H1 (cell line): ENCODE data around the gene ZNF415. TPM values are rescaled to one million over a fixed set of nuclear protein-coding genes. Genes with fewer than 3 reads are reported as not detected.

ENCODE experiments used
- CTCF ChIA-PET: fragments of 300-600 bp; sonication (Branson Sonifier 250); formaldehyde crosslinking; loops from one replicate; lab custom pipeline; 2021; ENCODE audit not compliant: partially characterized antibody; lab: Charles Lee
- POLR2A ChIA-PET: fragments of 300-600 bp; sonication (Branson Sonifier 250); formaldehyde crosslinking; loops from one replicate; lab custom pipeline; 2021; ENCODE audit warnings: inconsistent platforms; ENCODE audit not compliant: partially characterized antibody; lab: Charles Lee
- DNase-seq, 2 experiments: peaks; one replicate each; pipeline versions ENCODE4 v3.0.0 to v3.0.0-alpha.2; 2010 to 2022; ENCODE audit warnings: low spot score in 2 of 2, low read depth in 1 of 2, mixed read lengths in 1 of 2
- FAIRE-seq: peaks from 2 replicates; lab custom pipeline; 2011; peaks lifted over from hg19 to GRCh38; lab: Jason Lieb, UNC
- H2AFZ ChIP-seq: 2 replicates; pipeline ENCODE4 v1.8.1; 2012; ENCODE audit warnings: low read length, inconsistent platforms
- H2AK5ac ChIP-seq: 2 replicates; pipeline ENCODE4 v1.6.1; 2013; ENCODE audit warnings: low read depth, low read length
- H2BK120ac ChIP-seq: replicated peaks from 2 replicates; pipeline ENCODE3; 2013; ENCODE audit warnings: low read depth, low read length, inconsistent platforms
- H2BK12ac ChIP-seq: 2 replicates; pipeline ENCODE4 v1.6.1; 2013; ENCODE audit warnings: low read depth, low read length
- H2BK15ac ChIP-seq: 2 replicates; pipeline ENCODE4 v1.6.1; 2013; ENCODE audit warnings: low read length
- H2BK20ac ChIP-seq: 2 replicates; pipeline ENCODE4 v1.6.1; 2013; ENCODE audit warnings: low read length
- H2BK5ac ChIP-seq: 2 replicates; pipeline ENCODE4 v1.6.1; 2013; ENCODE audit warnings: low read depth, low read length
- H3K14ac ChIP-seq: 2 replicates; pipeline ENCODE4 v1.6.1; 2013; ENCODE audit warnings: inconsistent platforms; ENCODE audit not compliant: insufficient read length
- H3K18ac ChIP-seq: 2 replicates; pipeline ENCODE4 v1.6.1; 2013; ENCODE audit warnings: low read length; ENCODE audit errors: extremely low read depth
- H3K23ac ChIP-seq: 2 replicates; pipeline ENCODE4 v1.6.1; 2013; ENCODE audit warnings: inconsistent platforms; ENCODE audit not compliant: insufficient read length
- H3K23me2 ChIP-seq: 2 replicates; pipeline ENCODE4 v1.6.1; 2013; ENCODE audit warnings: low read depth, low read length
- H3K27ac ChIP-seq: 2 replicates; pipeline ENCODE4 v1.6.1; 2011; ENCODE audit warnings: low read depth, low read length, inconsistent platforms
- H3K27me3 ChIP-seq, 4 experiments: replicated peaks in 1 of 4; 1 replicate in 1 of 4; 2 replicates in 3 of 4; pipeline versions ENCODE4 v1.6.1 to v1.8.1; 2011 to 2013; ENCODE audit warnings: low read length in 3 of 4, mild to moderate bottlenecking in 3 of 4, inconsistent platforms in 2 of 4, mixed read lengths in 2 of 4, moderate library complexity in 1 of 4; ENCODE audit not compliant: control insufficient read depth in 3 of 4, insufficient read depth in 3 of 4; ENCODE audit errors: extremely low read depth in 1 of 4
- H3K36me3 ChIP-seq, 4 experiments: 2 replicates each; pipeline versions ENCODE4 v1.6.1 to v1.8.1; 2011 to 2013; ENCODE audit warnings: mild to moderate bottlenecking in 4 of 4, low read length in 3 of 4, moderate library complexity in 2 of 4, control low read depth in 1 of 4, inconsistent platforms in 1 of 4; ENCODE audit not compliant: insufficient read depth in 4 of 4, control insufficient read depth in 2 of 4
- H3K4ac ChIP-seq: replicated peaks from 2 replicates; pipeline ENCODE3; 2013; ENCODE audit warnings: low read length, low read depth, mixed read lengths, inconsistent platforms; ENCODE audit not compliant: insufficient read length
- H3K4me1 ChIP-seq, 4 experiments: replicated peaks in 1 of 4; 1 replicate in 1 of 4; 2 replicates in 3 of 4; pipeline versions ENCODE4 v1.6.1 to v1.8.1; 2011 to 2013; ENCODE audit warnings: low read length in 3 of 4, inconsistent platforms in 2 of 4, mixed read lengths in 1 of 4; ENCODE audit not compliant: insufficient read depth in 4 of 4, control insufficient read depth in 3 of 4
- H3K4me2 ChIP-seq, 2 experiments: 2 replicates each; pipeline versions ENCODE4 v1.6.1 to v1.8.1; 2011 to 2013; ENCODE audit warnings: low read depth in 2 of 2, low read length in 2 of 2, control low read depth in 1 of 2, inconsistent platforms in 1 of 2, mild to moderate bottlenecking in 1 of 2; ENCODE audit not compliant: insufficient read depth in 1 of 2
- H3K4me3 ChIP-seq, 4 experiments: fragments of 200-600, 300-600 bp in 1 of 4; sonication (generic), shearing (Covaris generic), sonication (Bioruptor Twin) in 1 of 4; 2 replicates each; pipeline versions ENCODE4 v1.5.1 to v1.8.1; 2011 to 2016; ENCODE audit warnings: low read length in 4 of 4, low read depth in 3 of 4, control low read depth in 2 of 4, inconsistent platforms in 2 of 4, mild to moderate bottlenecking in 2 of 4, mixed read lengths in 1 of 4, moderate library complexity in 1 of 4; ENCODE audit not compliant: insufficient read depth in 2 of 4; ENCODE audit errors: extremely low read depth in 1 of 4
- H3K56ac ChIP-seq: replicated peaks from 2 replicates; pipeline ENCODE3; 2013; ENCODE audit warnings: low read depth, mild to moderate bottlenecking, mixed read lengths, low read length, inconsistent platforms; ENCODE audit not compliant: insufficient read length
- H3K79me1 ChIP-seq: 2 replicates; pipeline ENCODE4 v1.6.1; 2013; ENCODE audit warnings: low read depth, low read length, control low read depth
- H3K79me2 ChIP-seq, 2 experiments: 2 replicates each; pipeline versions ENCODE4 v1.6.1 to v1.8.1; 2012 to 2013; ENCODE audit warnings: low read length in 2 of 2, mild to moderate bottlenecking in 2 of 2, inconsistent platforms in 1 of 2; ENCODE audit not compliant: insufficient read depth in 2 of 2, control insufficient read depth in 1 of 2
- H3K9ac ChIP-seq, 4 experiments: replicated peaks in 1 of 4; 1 replicate in 1 of 4; 2 replicates in 3 of 4; pipeline versions ENCODE4 v1.6.1 to v1.8.1; 2011 to 2013; ENCODE audit warnings: low read depth in 3 of 4, low read length in 3 of 4, control low read depth in 2 of 4, mild to moderate bottlenecking in 2 of 4, moderate library complexity in 2 of 4, inconsistent platforms in 1 of 4; ENCODE audit errors: extremely low read depth in 1 of 4
- H3K9me3 ChIP-seq, 2 experiments: 2 replicates each; pipeline versions ENCODE4 v1.6.1 to v1.8.1; 2012 to 2013; ENCODE audit warnings: mild to moderate bottlenecking in 2 of 2, moderate library complexity in 2 of 2, control low read depth in 1 of 2, inconsistent platforms in 1 of 2, low read depth in 1 of 2, low read length in 1 of 2, mixed read lengths in 1 of 2; ENCODE audit not compliant: insufficient read depth in 2 of 2
- H4K20me1 ChIP-seq, 2 experiments: replicated peaks in 1 of 2; 2 replicates each; pipeline versions ENCODE3 to v1.8.1; 2011 to 2013; ENCODE audit warnings: inconsistent platforms in 2 of 2, low read length in 2 of 2, mild to moderate bottlenecking in 1 of 2; ENCODE audit not compliant: insufficient read depth in 2 of 2, control insufficient read depth in 1 of 2
- H4K5ac ChIP-seq: 2 replicates; pipeline ENCODE4 v1.6.1; 2013; ENCODE audit warnings: low read length, low read depth, mixed read lengths, inconsistent platforms; ENCODE audit not compliant: insufficient read length
- H4K8ac ChIP-seq: 2 replicates; pipeline ENCODE4 v1.8.0; 2013; ENCODE audit warnings: mild to moderate bottlenecking, moderate library complexity, low read length, inconsistent platforms; ENCODE audit not compliant: insufficient read depth; ENCODE audit errors: extremely low read depth
- H4K91ac ChIP-seq: replicated peaks from 2 replicates; pipeline ENCODE3; 2013; ENCODE audit warnings: low read length, mixed read lengths, inconsistent platforms; ENCODE audit not compliant: insufficient read length
- BACH1 ChIP-seq: IDR thresholded peaks from 2 replicates; pipeline ENCODE4 v1.6.1; 2012; ENCODE audit warnings: low read length, improper control_type of control experiment
- CBX8 ChIP-seq: fragments of 300-800, 300-1000 bp; sonication (generic); IDR thresholded peaks from 2 replicates; pipeline ENCODE4 v1.7.1; 2016; ENCODE audit warnings: low read depth, low read length, borderline replicate concordance
- EGR1 ChIP-seq: IDR thresholded peaks from 2 replicates; pipeline ENCODE4 v1.6.1; 2011; ENCODE audit warnings: low read depth, low read length, borderline replicate concordance
- EZH2 ChIP-seq: fragments of 200-600 bp; sonication (generic); IDR thresholded peaks from 2 replicates; pipeline ENCODE4 v1.7.1; 2012; ENCODE audit warnings: low read depth, mild to moderate bottlenecking, moderate library complexity, low read length, inconsistent platforms; ENCODE audit not compliant: severe bottlenecking
- HDAC6 ChIP-seq: IDR thresholded peaks from one replicate; pipeline ENCODE4 v1.7.1; 2012; ENCODE audit warnings: low read depth, mild to moderate bottlenecking, inconsistent platforms, low read length, moderate library complexity
- JUN ChIP-seq: IDR thresholded peaks from 2 replicates; pipeline ENCODE4 v1.6.1; 2011; ENCODE audit warnings: low read depth, mild to moderate bottlenecking, improper control_type of control experiment, low read length
- PHF8 ChIP-seq: fragments of 200-600 bp; sonication (generic); conservative IDR thresholded peaks from 2 replicates; pipeline ENCODE4 v1.7.1; 2012; ENCODE audit warnings: low read depth, mild to moderate bottlenecking, inconsistent platforms, low read length, moderate library complexity
- RAD21 ChIP-seq, 2 experiments: IDR thresholded peaks in 1 of 2; conservative IDR thresholded peaks in 1 of 2; 2 replicates each; pipeline ENCODE4 v1.6.1; 2011; ENCODE audit warnings: low read depth in 2 of 2, low read length in 2 of 2, improper control_type of control experiment in 1 of 2, inconsistent platforms in 1 of 2, mild to moderate bottlenecking in 1 of 2, moderate library complexity in 1 of 2
- RBBP5 ChIP-seq: IDR thresholded peaks from 2 replicates; pipeline ENCODE4 v1.7.1; 2012; ENCODE audit warnings: low read depth, mild to moderate bottlenecking, inconsistent platforms, low read length, moderate library complexity, borderline replicate concordance
- RFX5 ChIP-seq: IDR thresholded peaks from 2 replicates; pipeline ENCODE4 v1.6.1; 2011; ENCODE audit warnings: low read depth, low read length, improper control_type of control experiment, borderline replicate concordance
- WGBS, 2 experiments: shearing (Covaris generic) in 1 of 2; methylation state at CpG; one replicate each; pipeline versions ENCODE4 v1.1.6 to v1.1.7; 2013 to 2015; ENCODE audit warnings: low lambda C conversion rate in 2 of 2, mixed read lengths in 2 of 2, inconsistent platforms in 1 of 2, low coverage in 1 of 2, missing lambda C conversion rate in 1 of 2; ENCODE audit not compliant: insufficient replicate concordance in 2 of 2, insufficient coverage in 1 of 2, insufficient read length in 1 of 2; ENCODE audit errors: extremely low coverage in 1 of 2, missing lambda C conversion rate in 1 of 2; 5-methylcytosine and 5-hydroxymethylcytosine counted together
- polyA plus RNA-seq, 7 experiments: library from polyadenylated mRNA; depleted of rRNA in 3 of 7; stranded (reverse) in 5 of 7; unstranded in 2 of 7; fragments of >200 nt in 5 of 7; fragments of 200-250 nt in 2 of 7; gene quantifications; 1 replicate in 5 of 7; 2 replicates in 1 of 7; 4 replicates in 1 of 7; pipeline versions ENCODE4 v1.2.1 to v1.2.3, GENCODE V29; 2011 to 2013; ENCODE audit warnings: missing spikeins in 2 of 7, mixed read lengths in 2 of 7
- total RNA-seq: library from RNA; stranded (reverse); fragmentation: NEBNext Ultra II Directional; extraction: Animal tissue kit (Norgen Biotek cat#: 25700); gene quantifications from 2 replicates; pipeline ENCODE4 v1.2.1, GENCODE V29; 2021
- TF ChIP-seq, protein P1 (sequence below), 3 experiments: IDR thresholded peaks; 1 replicate in 2 of 3; 2 replicates in 1 of 3; pipeline versions ENCODE4 v1.5.1 to v1.6.1; 2011; ENCODE audit warnings: low read length in 3 of 3, mild to moderate bottlenecking in 3 of 3, inconsistent platforms in 2 of 3, low read depth in 1 of 3, moderate library complexity in 1 of 3; ENCODE audit not compliant: insufficient read depth in 1 of 3; ENCODE audit errors: control extremely low read depth in 1 of 3

ZNF415 gene
- total and polyA plus RNA-seq, 2 of the 8 experiments (the other 6 are each of a cell fraction or from before 2014, with no cell fraction given) = 5.8 to 9.7 TPM

DNA sequence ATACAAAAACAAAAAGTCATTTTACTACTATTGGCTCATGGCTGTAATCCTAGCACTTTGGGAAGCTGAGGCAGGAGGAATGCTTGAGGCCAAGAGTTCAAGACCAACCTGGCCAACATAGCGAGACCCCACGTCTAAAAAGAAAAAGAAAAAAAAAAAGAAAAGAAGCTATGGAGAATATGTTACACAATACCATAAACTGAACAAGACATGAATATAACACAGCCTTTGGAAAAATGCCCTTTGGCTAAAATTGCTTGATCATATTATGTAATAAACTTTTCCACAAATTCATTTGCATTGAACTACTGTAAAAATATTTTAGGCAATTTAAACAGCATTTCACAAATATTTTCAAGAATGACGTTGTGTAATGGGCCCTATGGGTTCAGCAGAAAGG lies 3.7 kb upstream of the ZNF415 start:
- Histone ChIP-seq H3K23me2 (peaks cover 9% of the 10 kb centered on the region), H2BK12ac (no peak overlapping the region), H3K4me3 (no peak overlapping the region), H2BK15ac (no peak overlapping the region), H3K9ac (no peak overlapping the region), H3K79me2 (no peaks in the 10 kb centered on the region), H2AFZ (no peak overlapping the region), H3K23ac (no peak overlapping the region), H2BK120ac (no peak overlapping the region), H3K14ac (no peak overlapping the region), H3K56ac (no peak overlapping the region), H3K27ac (no peak overlapping the region), H2AK5ac (no peak overlapping the region), H2BK20ac (no peak overlapping the region), H2BK5ac (no peak overlapping the region), H3K4me1 (peaks cover 0 to 6% (median 2%) of the 10 kb centered on the region in 4 experiments; a peak in 5 of 7 replicates), H4K8ac (no peak overlapping the region), H3K9me3 (peaks cover 26 to 31% of the 10 kb centered on the region in 2 experiments), H3K36me3 (peaks cover 1 to 16% (median 9%) of the 10 kb centered on the region in 4 experiments; a peak in 6 of 8 replicates), H4K20me1 (peaks cover 1 to 3% of the 10 kb centered on the region in 2 experiments), H3K27me3 (peaks cover 0 to 4% (median 4%) of the 10 kb centered on the region in 4 experiments; a peak in 4 of 7 replicates), H3K4ac (no peak overlapping the region), H3K18ac (no peak overlapping the region), H3K4me2 (no peak overlapping the region), H3K79me1 (no peaks in the 10 kb centered on the region), H4K5ac (no peak overlapping the region), H4K91ac (no peak overlapping the region)
- DNase-seq = no peak
- ChIA-PET POLR2A (no interaction called here), CTCF (interaction anchor here (0.9 kb wide), 1 partner anchor 48 kb away, joined by 3 read pairs; no protein-coding TSS in a partner anchor)
- WGBS, 2 experiments = 97% methylated on average over 3 of the region's 3 CpGs; no CpG with 5 or more reads in 1 of the 2 experiments
- FAIRE-seq = no peak
- TF ChIP-seq EZH2 = no peak
- TF ChIP-seq BACH1 = no peak
- no peak for TF ChIP-seq PHF8
- TF ChIP-seq RBBP5 = no peak
- TF ChIP-seq JUN = no peak
- TF ChIP-seq RFX5 = no peak
- TF ChIP-seq EGR1 = no peak
- TF ChIP-seq CBX8 = no peak
- TF ChIP-seq, protein P1, sequence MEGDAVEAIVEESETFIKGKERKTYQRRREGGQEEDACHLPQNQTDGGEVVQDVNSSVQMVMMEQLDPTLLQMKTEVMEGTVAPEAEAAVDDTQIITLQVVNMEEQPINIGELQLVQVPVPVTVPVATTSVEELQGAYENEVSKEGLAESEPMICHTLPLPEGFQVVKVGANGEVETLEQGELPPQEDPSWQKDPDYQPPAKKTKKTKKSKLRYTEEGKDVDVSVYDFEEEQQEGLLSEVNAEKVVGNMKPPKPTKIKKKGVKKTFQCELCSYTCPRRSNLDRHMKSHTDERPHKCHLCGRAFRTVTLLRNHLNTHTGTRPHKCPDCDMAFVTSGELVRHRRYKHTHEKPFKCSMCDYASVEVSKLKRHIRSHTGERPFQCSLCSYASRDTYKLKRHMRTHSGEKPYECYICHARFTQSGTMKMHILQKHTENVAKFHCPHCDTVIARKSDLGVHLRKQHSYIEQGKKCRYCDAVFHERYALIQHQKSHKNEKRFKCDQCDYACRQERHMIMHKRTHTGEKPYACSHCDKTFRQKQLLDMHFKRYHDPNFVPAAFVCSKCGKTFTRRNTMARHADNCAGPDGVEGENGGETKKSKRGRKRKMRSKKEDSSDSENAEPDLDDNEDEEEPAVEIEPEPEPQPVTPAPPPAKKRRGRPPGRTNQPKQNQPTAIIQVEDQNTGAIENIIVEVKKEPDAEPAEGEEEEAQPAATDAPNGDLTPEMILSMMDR (IDR thresholded peaks at IDR 0.05; ENCODE audit: control extremely low read depth in 1 of 3, insufficient read depth in 1 of 3, low read depth in 1 of 3, low read length in 3 of 3) = no peak
- no peak for TF ChIP-seq RAD21 (IDR thresholded peaks at IDR 0.05 in 1 of 2, conservative IDR thresholded peaks at IDR 0.05 in 1 of 2; ENCODE audit: low read depth in 2 of 2, low read length in 2 of 2)
- TF ChIP-seq HDAC6 = no peak
